Liver (tissue), 9 donors: ENCODE results near the gene CDH1. TPM values are rescaled to one million over a fixed set of nuclear protein-coding genes. Genes with fewer than 3 reads are reported as not detected.

Source experiments
- DNase-seq: peaks from one replicate; pipeline ENCODE4 v3.0.0-alpha.2; 2017; ENCODE audit warnings: low spot score
- H3K27ac ChIP-seq, 2 donors: one replicate each; pipeline ENCODE4 v1.7.0; 2013; ENCODE audit warnings: inconsistent platforms in 2 of 2, low read length in 2 of 2, control low read depth in 1 of 2, low read depth in 1 of 2, mild to moderate bottlenecking in 1 of 2
- H3K27me3 ChIP-seq, 4 donors: one replicate each; pipeline versions ENCODE4 v1.6.1 to v1.7.0; 2013; ENCODE audit warnings: low read length in 3 of 4, inconsistent platforms in 1 of 4, mild to moderate bottlenecking in 1 of 4, moderate library complexity in 1 of 4; ENCODE audit not compliant: control insufficient read depth in 4 of 4, insufficient read depth in 4 of 4
- H3K36me3 ChIP-seq, 4 donors: one replicate each; pipeline versions ENCODE4 v1.6.1 to v1.7.0; 2013; ENCODE audit warnings: low read length in 3 of 4, mild to moderate bottlenecking in 3 of 4, low read depth in 1 of 4, moderate library complexity in 1 of 4; ENCODE audit not compliant: control insufficient read depth in 4 of 4, insufficient read depth in 3 of 4
- H3K4me1 ChIP-seq, 4 donors: one replicate each; pipeline versions ENCODE4 v1.6.1 to v1.7.0; 2013; ENCODE audit warnings: low read length in 3 of 4, mild to moderate bottlenecking in 3 of 4, moderate library complexity in 1 of 4; ENCODE audit not compliant: control insufficient read depth in 4 of 4, insufficient read depth in 4 of 4
- H3K4me3 ChIP-seq, 3 donors: one replicate each; pipeline versions ENCODE4 v1.6.1 to v1.7.0; 2013; ENCODE audit warnings: low read length in 3 of 3, control low read depth in 1 of 3, low read depth in 1 of 3, mild to moderate bottlenecking in 1 of 3
- H3K9ac ChIP-seq, 2 donors: one replicate each; pipeline ENCODE4 v1.7.0; 2013; ENCODE audit warnings: low read length in 2 of 2, mild to moderate bottlenecking in 2 of 2, moderate library complexity in 2 of 2, control low read depth in 1 of 2, low read depth in 1 of 2
- H3K9me3 ChIP-seq, 4 donors: one replicate each; pipeline versions ENCODE4 v1.6.1 to v1.7.0; 2013; ENCODE audit warnings: low read length in 3 of 4; ENCODE audit not compliant: control insufficient read depth in 4 of 4
- ATF3 ChIP-seq: IDR thresholded peaks from 2 replicates; pipeline ENCODE4 v1.6.1; 2016; ENCODE audit warnings: antibody characterized with exemption
- CTCF ChIP-seq: fragments of 150-350 bp; IDR thresholded peaks from 2 replicates; pipeline ENCODE4 v1.5.1; 2017; ENCODE audit warnings: improper control_type of control experiment, low read depth, low read length; ENCODE audit not compliant: missing input control
- EGR1 ChIP-seq, 2 donors: IDR thresholded peaks; 2 replicates each; pipeline ENCODE4 v1.6.1; 2016 to 2018; ENCODE audit warnings: antibody characterized with exemption in 2 of 2, low read depth in 2 of 2
- FOXA1 ChIP-seq: IDR thresholded peaks from 2 replicates; pipeline ENCODE4 v1.6.1; 2016; ENCODE audit warnings: antibody characterized with exemption
- FOXA2 ChIP-seq: IDR thresholded peaks from 2 replicates; pipeline ENCODE4 v1.6.1; 2016; ENCODE audit warnings: antibody characterized with exemption
- GABPA ChIP-seq, 2 donors: IDR thresholded peaks in 1 of 2; conservative IDR thresholded peaks in 1 of 2; 2 replicates each; pipeline ENCODE4 v1.6.1; 2016; ENCODE audit warnings: antibody characterized with exemption in 2 of 2, mild to moderate bottlenecking in 1 of 2, moderate library complexity in 1 of 2
- HNF4A ChIP-seq, 2 donors: conservative IDR thresholded peaks; 2 replicates each; pipeline ENCODE4 v1.6.1; 2016; ENCODE audit warnings: antibody characterized with exemption in 2 of 2, mild to moderate bottlenecking in 2 of 2
- HNF4G ChIP-seq: IDR thresholded peaks from 2 replicates; pipeline ENCODE4 v1.6.1; 2016; ENCODE audit warnings: antibody characterized with exemption
- JUND ChIP-seq, 2 donors: IDR thresholded peaks; 2 replicates each; pipeline ENCODE4 v1.6.1; 2016; ENCODE audit warnings: antibody characterized with exemption in 2 of 2
- MAX ChIP-seq: IDR thresholded peaks from 2 replicates; pipeline ENCODE4 v1.6.1; 2016; ENCODE audit warnings: antibody characterized with exemption
- NR2F2 ChIP-seq: IDR thresholded peaks from 2 replicates; pipeline ENCODE4 v1.6.1; 2016; ENCODE audit warnings: antibody characterized with exemption
- RAD21 ChIP-seq, 2 donors: IDR thresholded peaks; 2 replicates each; pipeline ENCODE4 v1.6.1; 2016; ENCODE audit warnings: antibody characterized with exemption in 2 of 2, mild to moderate bottlenecking in 2 of 2
- REST ChIP-seq: IDR thresholded peaks from 2 replicates; pipeline ENCODE4 v1.6.1; 2016; ENCODE audit warnings: antibody characterized with exemption, mild to moderate bottlenecking
- RXRA ChIP-seq, 2 donors: IDR thresholded peaks; 2 replicates each; pipeline ENCODE4 v1.6.1; 2017 to 2018; ENCODE audit warnings: antibody characterized with exemption in 2 of 2, mild to moderate bottlenecking in 1 of 2
- SP1 ChIP-seq: IDR thresholded peaks from 2 replicates; pipeline ENCODE4 v1.6.1; 2018; ENCODE audit warnings: antibody characterized with exemption, mild to moderate bottlenecking
- TAF1 ChIP-seq: conservative IDR thresholded peaks from 2 replicates; pipeline ENCODE4 v1.6.1; 2016; ENCODE audit warnings: antibody characterized with exemption, mild to moderate bottlenecking
- YY1 ChIP-seq: IDR thresholded peaks from 2 replicates; pipeline ENCODE4 v1.6.1; 2016; ENCODE audit warnings: antibody characterized with exemption, mild to moderate bottlenecking
- ZBTB33 ChIP-seq: IDR thresholded peaks from 2 replicates; pipeline ENCODE4 v1.6.1; 2016; ENCODE audit warnings: antibody characterized with exemption
- WGBS: extraction: QIAGEN DNeasy Blood & Tissue Kit; methylation state at CpG from one replicate; pipeline ENCODE4 v1.1.7; 2013; 5-methylcytosine and 5-hydroxymethylcytosine counted together
- polyA plus RNA-seq, 2 donors: library from polyadenylated mRNA; stranded (reverse) in 1 of 2; unstranded in 1 of 2; fragments of 200-250 nt in 1 of 2; fragments of >200 nt in 1 of 2; fragmentation: Nextera tagmentation in 1 of 2; extraction: Ambion mirVana in 1 of 2; gene quantifications; one replicate each; pipeline versions ENCODE4 v1.2.1 to v1.2.3, GENCODE V29; 2013 to 2015
- total RNA-seq, 2 donors: library from RNA; depleted of rRNA; stranded (reverse); fragments of >200 nt; gene quantifications; one replicate each; pipeline ENCODE4 v1.2.3, GENCODE V29; 2014
- donor health status: healthy.
- donor health status: healthy.
- donor health status: healthy.
- donor health status: healthy.
- donor health status: healthy.

Gene CDH1
- total and polyA plus RNA-seq, 4 donors = 21.8 to 69.3 (median 50.3) TPM

GRCh38 chr16:68826652-68827051 is 89.6 kb downstream of the CDH1 start:
- peaks cover 7 to 52% (median 45%) of the 10 kb centered on the region in 4 donors for H3K36me3 ChIP-seq
- H3K4me1 ChIP-seq = peaks cover 0 to 3% (median 0%) of the 10 kb centered on the region in 4 donors
- no peak for DNase-seq
- no peak overlapping the region for H3K27ac ChIP-seq
- no peak for TF ChIP-seq HNF4G
- TF ChIP-seq ATF3 = no peak
- no peak for TF ChIP-seq REST
- no peak for TF ChIP-seq ZBTB33
- TF ChIP-seq HNF4A (conservative IDR thresholded peaks at IDR 0.05) = no peak
- TF ChIP-seq RXRA (IDR thresholded peaks at IDR 0.05) = no peak
- no peak for TF ChIP-seq TAF1
- no peak overlapping the region for H3K9ac ChIP-seq
- WGBS = 92% methylated on average over 6 of the region's 6 CpGs
- H3K27me3 ChIP-seq = no peaks in the 10 kb centered on the region
- no peak overlapping the region for H3K4me3 ChIP-seq
- no peaks in the 10 kb centered on the region for H3K9me3 ChIP-seq

GRCh38 chr16:68833251-68833650 is 96.2 kb downstream of the CDH1 start:
- peaks cover 4 to 44% (median 31%) of the 10 kb centered on the region in 4 donors for H3K36me3 ChIP-seq
- TF ChIP-seq JUND (IDR thresholded peaks at IDR 0.05) (no peak), RXRA (IDR thresholded peaks at IDR 0.05) (no peak), CTCF (no peak), REST (no peak), ZBTB33 (no peak), YY1 (no peak), EGR1 (IDR thresholded peaks at IDR 0.05; ENCODE audit: low read depth in 2 of 2) (no peak), HNF4A (conservative IDR thresholded peaks at IDR 0.05) (no peak), FOXA2 (no peak), HNF4G (no peak), ATF3 (no peak), FOXA1 (no peak), NR2F2 (no peak), RAD21 (IDR thresholded peaks at IDR 0.05) (no peak), GABPA (IDR thresholded peaks at IDR 0.05 in 1 of 2, conservative IDR thresholded peaks at IDR 0.05 in 1 of 2) (no peak), TAF1 (no peak), MAX (no peak), SP1 (no peak)
- no peaks in the 10 kb centered on the region for H3K9me3 ChIP-seq
- WGBS = 94% methylated on average over 14 of the region's 14 CpGs
- no peaks in the 10 kb centered on the region for H3K27me3 ChIP-seq
- H3K27ac ChIP-seq = no peak overlapping the region
- no peak overlapping the region for H3K4me3 ChIP-seq
- H3K4me1 ChIP-seq = no peaks in the 10 kb centered on the region
- no peak overlapping the region for H3K9ac ChIP-seq
- no peak for DNase-seq
